WERI-Rb-1 (cell line): ENCODE data around the gene TMEM200B.
"Not testable (repeated sequence)": the region's sequence is repeated elsewhere in the genome, so short reads cannot be mapped to it uniquely, and the experiment has no call there.

Source experiments
- DNase-seq: peaks from one replicate; pipeline ENCODE4 v3.0.0-alpha.2; 2020
- H3K27ac ChIP-seq: fragments of 250-450 bp; sonication (Bioruptor Pico); 2 replicates; pipeline ENCODE4 v1.5.1; 2020; ENCODE audit warnings: mild to moderate bottlenecking, moderate library complexity
- H3K27me3 ChIP-seq: fragments of 250-450 bp; sonication (Bioruptor Pico); 2 replicates; pipeline ENCODE4 v1.5.1; 2021; ENCODE audit warnings: mild to moderate bottlenecking, low read depth, moderate library complexity; ENCODE audit not compliant: insufficient read depth, severe bottlenecking
- H3K36me3 ChIP-seq: fragments of 250-450 bp; sonication (Bioruptor Pico); 2 replicates; pipeline ENCODE4 v1.5.1; 2020; ENCODE audit warnings: mild to moderate bottlenecking, moderate library complexity
- H3K4me3 ChIP-seq: 2 replicates; pipeline ENCODE4 v1.5.1; 2011; ENCODE audit warnings: low read depth, mild to moderate bottlenecking, control low read depth, low read length
- H3K9me3 ChIP-seq: fragments of 250-450 bp; sonication (Bioruptor Pico); 2 replicates; pipeline ENCODE4 v1.5.1; 2021; ENCODE audit warnings: mild to moderate bottlenecking, moderate library complexity; ENCODE audit not compliant: severe bottlenecking
- TF ChIP-seq, protein P1 (sequence below): IDR thresholded peaks from 2 replicates; pipeline ENCODE4 v1.5.1; 2011; ENCODE audit warnings: low read depth, mild to moderate bottlenecking, control low read depth, inconsistent platforms, low read length

Gene TMEM200B

DNA sequence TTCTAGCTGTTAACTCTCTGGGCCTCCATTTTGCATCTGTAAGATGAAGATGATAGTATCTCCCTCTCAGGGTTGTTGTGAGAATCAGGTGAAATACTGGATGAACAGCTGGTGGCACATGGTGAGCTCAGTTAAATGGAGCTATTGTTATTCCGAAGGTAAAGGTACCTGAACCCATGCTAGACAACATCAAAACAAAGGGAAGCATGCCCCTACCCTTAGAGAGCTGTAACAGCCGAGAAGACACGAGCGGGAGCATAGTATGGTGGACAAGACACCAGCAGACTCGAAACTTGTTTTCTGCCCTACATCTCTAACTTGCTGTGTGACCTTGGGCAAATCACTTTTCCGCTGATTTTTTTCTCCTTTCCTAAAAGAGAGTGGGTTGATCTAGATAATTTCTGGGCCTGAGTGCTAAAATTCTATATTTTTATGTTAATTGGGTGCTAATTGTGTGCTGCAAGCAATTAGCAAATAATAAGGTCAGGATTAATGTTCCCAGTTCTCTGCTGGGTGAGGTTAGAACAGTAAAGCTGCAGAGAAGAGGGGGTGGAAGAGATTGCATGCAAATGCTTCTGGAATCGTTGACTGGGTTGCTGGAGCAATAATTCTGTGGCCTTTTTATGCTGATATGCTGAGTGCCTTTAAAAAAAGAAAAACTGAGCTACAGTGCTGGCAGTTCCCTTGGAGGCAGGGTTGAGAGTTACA, 10.8 kb downstream of the TMEM200B start:
- no peak overlapping the region for H3K4me3 ChIP-seq
- no peak for DNase-seq
- H3K27me3 ChIP-seq = no peaks in the 10 kb centered on the region
- peaks cover 73% of the 10 kb centered on the region for H3K36me3 ChIP-seq
- H3K27ac ChIP-seq = no peak overlapping the region
- no peaks in the 10 kb centered on the region for H3K9me3 ChIP-seq
- TF ChIP-seq, protein P1, sequence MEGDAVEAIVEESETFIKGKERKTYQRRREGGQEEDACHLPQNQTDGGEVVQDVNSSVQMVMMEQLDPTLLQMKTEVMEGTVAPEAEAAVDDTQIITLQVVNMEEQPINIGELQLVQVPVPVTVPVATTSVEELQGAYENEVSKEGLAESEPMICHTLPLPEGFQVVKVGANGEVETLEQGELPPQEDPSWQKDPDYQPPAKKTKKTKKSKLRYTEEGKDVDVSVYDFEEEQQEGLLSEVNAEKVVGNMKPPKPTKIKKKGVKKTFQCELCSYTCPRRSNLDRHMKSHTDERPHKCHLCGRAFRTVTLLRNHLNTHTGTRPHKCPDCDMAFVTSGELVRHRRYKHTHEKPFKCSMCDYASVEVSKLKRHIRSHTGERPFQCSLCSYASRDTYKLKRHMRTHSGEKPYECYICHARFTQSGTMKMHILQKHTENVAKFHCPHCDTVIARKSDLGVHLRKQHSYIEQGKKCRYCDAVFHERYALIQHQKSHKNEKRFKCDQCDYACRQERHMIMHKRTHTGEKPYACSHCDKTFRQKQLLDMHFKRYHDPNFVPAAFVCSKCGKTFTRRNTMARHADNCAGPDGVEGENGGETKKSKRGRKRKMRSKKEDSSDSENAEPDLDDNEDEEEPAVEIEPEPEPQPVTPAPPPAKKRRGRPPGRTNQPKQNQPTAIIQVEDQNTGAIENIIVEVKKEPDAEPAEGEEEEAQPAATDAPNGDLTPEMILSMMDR = no peak

DNA sequence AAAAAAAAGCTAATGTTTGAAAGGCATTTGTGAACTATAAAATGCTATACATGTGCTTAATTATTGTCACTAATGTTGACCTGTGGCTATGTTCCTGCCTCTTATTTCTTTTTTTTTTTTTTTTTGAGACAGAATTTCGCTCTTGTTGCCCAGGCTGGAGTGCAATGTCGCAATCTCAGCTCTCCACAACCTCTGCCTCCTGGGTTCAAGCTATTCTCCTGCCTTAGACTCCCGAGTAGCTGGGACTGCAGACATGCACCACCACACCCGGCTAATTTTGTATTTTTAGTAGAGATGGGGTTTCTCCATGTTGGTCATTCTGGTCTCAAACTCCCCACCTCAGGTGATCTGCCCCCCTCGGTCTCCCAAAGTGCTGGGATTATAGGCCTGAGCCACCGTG, 15.7 kb downstream of the TMEM200B start:
- H3K27me3 ChIP-seq = not testable (repeated sequence)
- H3K36me3 ChIP-seq = peaks cover 32% of the 10 kb centered on the region

DNA sequence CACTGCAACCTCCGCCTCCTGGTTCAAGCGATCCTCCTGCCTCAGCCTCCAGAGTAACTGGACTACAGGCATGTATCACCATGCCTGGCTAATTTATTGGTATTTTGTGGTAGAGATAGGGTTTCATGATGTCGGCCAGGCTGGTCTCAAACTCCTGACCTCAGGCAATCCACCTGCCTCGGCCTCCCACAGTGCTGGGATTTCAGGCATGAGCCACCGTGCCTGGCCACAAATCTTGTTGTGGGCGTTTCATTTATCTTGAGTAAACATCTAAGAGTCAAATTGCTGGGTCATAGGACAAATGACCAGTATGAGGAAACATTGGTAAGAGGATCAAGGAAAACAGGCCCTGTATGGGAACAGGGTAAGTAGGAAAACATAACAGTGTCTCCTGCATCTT, 17.9 kb downstream of the TMEM200B start:
- peaks cover 33% of the 10 kb centered on the region for H3K36me3 ChIP-seq
- no peaks in the 10 kb centered on the region for H3K9me3 ChIP-seq
- no peak overlapping the region for H3K27ac ChIP-seq
- no peak overlapping the region for H3K4me3 ChIP-seq
- DNase-seq = no peak
- no peaks in the 10 kb centered on the region for H3K27me3 ChIP-seq
- TF ChIP-seq, protein P1 = no peak

More for the DNA sequence above, 15.7 kb downstream of the TMEM200B start:
- H3K4me3 ChIP-seq, DNase-seq, H3K27ac ChIP-seq, H3K9me3 ChIP-seq: not testable (repeated sequence)

DNA sequence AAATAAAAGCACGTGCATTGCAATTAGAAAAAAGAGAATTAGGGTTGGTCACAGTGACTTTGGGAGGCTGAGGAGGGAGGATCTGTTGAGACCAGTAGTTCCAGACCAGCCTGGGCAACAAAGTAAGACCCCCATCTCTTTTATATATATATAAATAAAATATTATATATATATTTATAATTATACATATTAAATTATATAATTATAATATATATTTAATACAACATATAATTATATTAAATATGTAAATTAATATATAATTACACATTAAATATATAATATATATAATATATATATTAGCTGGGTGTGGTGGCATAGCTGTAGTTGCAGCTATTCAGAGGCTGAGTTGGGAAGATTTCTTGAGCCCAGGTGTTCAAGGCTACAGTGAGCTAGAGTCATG, 23.2 kb downstream of the TMEM200B start:
- peaks cover 42% of the 10 kb centered on the region for H3K36me3 ChIP-seq
- no peak for DNase-seq
- TF ChIP-seq, protein P1 = no peak
- H3K27me3 ChIP-seq = no peaks in the 10 kb centered on the region
- H3K9me3 ChIP-seq = no peaks in the 10 kb centered on the region
- no peak overlapping the region for H3K27ac ChIP-seq
- H3K4me3 ChIP-seq = no peak overlapping the region

DNA sequence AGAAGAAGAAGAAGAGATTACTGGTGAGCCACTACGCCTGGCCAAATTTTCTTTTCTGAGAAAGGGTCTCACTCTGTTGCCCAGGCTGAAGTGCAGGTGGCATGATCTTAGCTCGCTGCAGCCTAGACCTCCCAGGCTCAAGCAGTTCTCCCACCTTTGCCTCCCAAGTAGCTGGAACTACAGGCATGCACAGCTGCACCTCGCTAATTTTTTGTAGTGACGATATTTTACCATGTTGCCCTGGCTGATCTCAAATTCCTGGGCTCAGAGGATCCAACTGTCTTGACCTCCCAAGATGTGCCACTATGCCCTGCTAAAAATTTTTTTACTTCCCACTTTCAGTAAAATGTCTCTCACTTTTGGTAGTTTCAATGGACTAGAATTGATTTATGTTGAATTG, 24.4 kb downstream of the TMEM200B start:
- TF ChIP-seq, protein P1 = no peak
- Histone ChIP-seq H3K36me3 (peaks cover 39% of the 10 kb centered on the region), H3K4me3 (no peak overlapping the region), H3K27ac (no peak overlapping the region), H3K27me3 (no peaks in the 10 kb centered on the region), H3K9me3 (no peaks in the 10 kb centered on the region)
- DNase-seq = no peak

DNA sequence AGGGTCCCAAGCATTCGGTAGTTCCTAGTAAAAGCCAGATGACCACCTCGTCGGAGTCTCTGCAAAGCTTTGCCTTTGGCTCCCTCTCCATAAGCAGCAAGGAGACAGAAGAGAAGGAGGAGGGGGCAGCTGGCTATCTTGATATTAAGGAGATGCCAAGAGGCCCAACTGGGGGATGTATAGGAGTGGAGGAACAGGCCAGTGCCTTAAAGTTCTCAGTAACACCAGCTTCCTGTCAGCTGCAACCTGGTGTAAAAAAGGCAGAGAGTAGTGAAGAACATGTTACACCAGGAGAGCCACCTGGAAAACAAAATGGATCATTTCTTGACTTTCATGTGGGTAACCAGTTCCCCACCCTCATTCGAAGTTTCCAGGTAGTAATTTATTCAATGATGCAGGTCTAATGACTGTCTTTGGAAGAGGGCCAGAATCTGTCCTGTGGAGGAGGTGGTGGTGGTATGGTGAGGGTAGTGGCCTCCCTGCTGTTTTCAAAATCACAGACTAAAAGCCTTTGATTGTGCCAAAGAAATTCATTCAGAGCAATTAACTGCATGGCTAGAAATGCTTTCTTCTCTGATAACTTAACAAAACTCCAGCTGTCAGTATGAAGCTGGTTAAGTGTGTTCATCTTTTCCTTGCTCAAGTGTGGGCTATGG, 27.3 kb downstream of the TMEM200B start:
- TF ChIP-seq, protein P1 = no peak
- Histone ChIP-seq H3K9me3 (no peaks in the 10 kb centered on the region), H3K27ac (peak overlapping the region; percentile 65), H3K27me3 (no peaks in the 10 kb centered on the region), H3K36me3 (peaks cover 36% of the 10 kb centered on the region), H3K4me3 (no peak overlapping the region)
- no peak for DNase-seq
